ENCODE measurements around the gene SFSWAP.

SFSWAP gene

DNA sequence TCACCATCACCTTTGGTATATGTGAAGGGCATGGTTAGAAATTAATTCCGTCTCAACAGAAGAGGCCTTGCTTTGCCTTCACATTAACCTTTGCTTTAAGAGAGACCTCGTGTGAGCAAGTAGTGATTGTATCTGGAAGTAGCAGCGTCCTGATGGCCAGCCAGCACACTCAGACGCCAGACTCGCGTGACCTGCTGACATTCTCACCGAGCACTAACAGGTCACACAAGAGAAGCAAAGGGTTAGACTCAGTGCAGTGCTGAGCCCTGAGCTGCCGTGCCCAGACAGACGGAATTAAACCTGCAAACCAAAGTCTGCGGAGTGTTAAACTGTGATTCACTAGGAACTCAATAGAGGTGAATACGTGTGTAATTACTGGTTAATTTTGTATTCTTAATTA lies 77.2 kb downstream of the SFSWAP start:
- ATAC-seq: no peak
- TF ChIP-seq ZC3H10 (CRISPR knock-in tag; IDR thresholded peaks at IDR 0.05): no peak
- TF ChIP-seq ISL1 (CRISPR knock-in tag; IDR thresholded peaks at IDR 0.05): no peak
- TF ChIP-seq, protein P1, sequence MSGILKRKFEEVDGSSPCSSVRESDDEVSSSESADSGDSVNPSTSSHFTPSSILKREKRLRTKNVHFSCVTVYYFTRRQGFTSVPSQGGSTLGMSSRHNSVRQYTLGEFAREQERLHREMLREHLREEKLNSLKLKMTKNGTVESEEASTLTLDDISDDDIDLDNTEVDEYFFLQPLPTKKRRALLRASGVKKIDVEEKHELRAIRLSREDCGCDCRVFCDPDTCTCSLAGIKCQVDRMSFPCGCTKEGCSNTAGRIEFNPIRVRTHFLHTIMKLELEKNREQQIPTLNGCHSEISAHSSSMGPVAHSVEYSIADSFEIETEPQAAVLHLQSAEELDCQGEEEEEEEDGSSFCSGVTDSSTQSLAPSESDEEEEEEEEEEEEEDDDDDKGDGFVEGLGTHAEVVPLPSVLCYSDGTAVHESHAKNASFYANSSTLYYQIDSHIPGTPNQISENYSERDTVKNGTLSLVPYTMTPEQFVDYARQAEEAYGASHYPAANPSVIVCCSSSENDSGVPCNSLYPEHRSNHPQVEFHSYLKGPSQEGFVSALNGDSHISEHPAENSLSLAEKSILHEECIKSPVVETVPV (CRISPR knock-in tag; IDR thresholded peaks at IDR 0.05): no peak
- TF ChIP-seq ESRRG (CRISPR knock-in tag; IDR thresholded peaks at IDR 0.05): no peak
- no peak for TF ChIP-seq BACH2 (CRISPR knock-in tag; IDR thresholded peaks at IDR 0.05; ENCODE audit: borderline replicate concordance)
- TF ChIP-seq ZNF70 (CRISPR knock-in tag; IDR thresholded peaks at IDR 0.05): no peak
- no peak for TF ChIP-seq TCF4 (CRISPR knock-in tag; IDR thresholded peaks at IDR 0.05; ENCODE audit: borderline replicate concordance)
- no peak for TF ChIP-seq RARB (CRISPR knock-in tag; IDR thresholded peaks at IDR 0.05)
- no peak for TF ChIP-seq PPARA (CRISPR knock-in tag; IDR thresholded peaks at IDR 0.05; ENCODE audit: borderline replicate concordance)
- TF ChIP-seq, protein P2, sequence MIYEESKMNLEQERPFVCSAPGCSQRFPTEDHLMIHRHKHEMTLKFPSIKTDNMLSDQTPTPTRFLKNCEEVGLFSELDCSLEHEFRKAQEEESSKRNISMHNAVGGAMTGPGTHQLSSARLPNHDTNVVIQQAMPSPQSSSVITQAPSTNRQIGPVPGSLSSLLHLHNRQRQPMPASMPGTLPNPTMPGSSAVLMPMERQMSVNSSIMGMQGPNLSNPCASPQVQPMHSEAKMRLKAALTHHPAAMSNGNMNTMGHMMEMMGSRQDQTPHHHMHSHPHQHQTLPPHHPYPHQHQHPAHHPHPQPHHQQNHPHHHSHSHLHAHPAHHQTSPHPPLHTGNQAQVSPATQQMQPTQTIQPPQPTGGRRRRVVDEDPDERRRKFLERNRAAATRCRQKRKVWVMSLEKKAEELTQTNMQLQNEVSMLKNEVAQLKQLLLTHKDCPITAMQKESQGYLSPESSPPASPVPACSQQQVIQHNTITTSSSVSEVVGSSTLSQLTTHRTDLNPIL (CRISPR knock-in tag; IDR thresholded peaks at IDR 0.05; ENCODE audit: low read depth): no peak
- no peak for TF ChIP-seq ARNTL (CRISPR knock-in tag; IDR thresholded peaks at IDR 0.05; ENCODE audit: borderline replicate concordance, low read depth)

DNA sequence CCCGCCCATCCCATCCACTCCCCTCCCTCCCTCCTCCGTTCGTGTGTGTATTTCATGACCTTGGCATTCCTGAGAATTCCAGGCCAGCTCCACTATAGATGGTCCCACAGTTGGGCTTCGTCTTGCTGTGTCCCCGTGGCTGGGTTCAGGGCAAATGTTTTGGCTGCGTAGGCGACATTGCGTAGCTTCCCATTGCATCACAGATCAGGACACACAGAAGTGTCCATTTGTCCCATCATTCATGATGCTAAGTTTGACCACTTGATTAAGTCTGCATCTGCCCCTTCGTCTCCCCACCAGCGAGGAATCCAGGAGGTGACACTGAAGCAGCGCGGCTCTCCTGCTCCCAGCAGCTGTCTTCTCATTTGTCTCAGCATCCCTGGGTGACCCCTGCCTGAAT lies 78.7 kb downstream of the SFSWAP start:
- TF ChIP-seq ARNTL (CRISPR knock-in tag; IDR thresholded peaks at IDR 0.05; ENCODE audit: borderline replicate concordance, low read depth) (no peak), SNAI2 (CRISPR knock-in tag; IDR thresholded peaks at IDR 0.05) (no peak), TOX (CRISPR knock-in tag; IDR thresholded peaks at IDR 0.05; ENCODE audit: borderline replicate concordance) (no peak), ZNF565 (CRISPR knock-in tag; conservative IDR thresholded peaks at IDR 0.05; ENCODE audit: low read depth) (no peak), OSR1 (CRISPR knock-in tag; IDR thresholded peaks at IDR 0.05) (no peak), ISL1 (CRISPR knock-in tag; IDR thresholded peaks at IDR 0.05) (no peak), PPARA (CRISPR knock-in tag; IDR thresholded peaks at IDR 0.05; ENCODE audit: borderline replicate concordance) (no peak), ZNF8 (CRISPR knock-in tag; IDR thresholded peaks at IDR 0.05) (no peak), ZNF70 (CRISPR knock-in tag; IDR thresholded peaks at IDR 0.05) (no peak), ZFP3 (CRISPR knock-in tag; IDR thresholded peaks at IDR 0.05) (no peak), CSDC2 (CRISPR knock-in tag; IDR thresholded peaks at IDR 0.05) (no peak), TCF4 (CRISPR knock-in tag; IDR thresholded peaks at IDR 0.05; ENCODE audit: borderline replicate concordance) (no peak), ZC3H10 (CRISPR knock-in tag; IDR thresholded peaks at IDR 0.05) (no peak), RARB (CRISPR knock-in tag; IDR thresholded peaks at IDR 0.05) (no peak), ESRRG (CRISPR knock-in tag; IDR thresholded peaks at IDR 0.05) (no peak), GLIS3 (CRISPR knock-in tag; IDR thresholded peaks at IDR 0.05) (no peak)
- TF ChIP-seq, protein P1 (CRISPR knock-in tag; IDR thresholded peaks at IDR 0.05): no peak
- TF ChIP-seq, protein P2 (CRISPR knock-in tag; IDR thresholded peaks at IDR 0.05; ENCODE audit: low read depth): no peak
- TF ChIP-seq, protein P3, sequence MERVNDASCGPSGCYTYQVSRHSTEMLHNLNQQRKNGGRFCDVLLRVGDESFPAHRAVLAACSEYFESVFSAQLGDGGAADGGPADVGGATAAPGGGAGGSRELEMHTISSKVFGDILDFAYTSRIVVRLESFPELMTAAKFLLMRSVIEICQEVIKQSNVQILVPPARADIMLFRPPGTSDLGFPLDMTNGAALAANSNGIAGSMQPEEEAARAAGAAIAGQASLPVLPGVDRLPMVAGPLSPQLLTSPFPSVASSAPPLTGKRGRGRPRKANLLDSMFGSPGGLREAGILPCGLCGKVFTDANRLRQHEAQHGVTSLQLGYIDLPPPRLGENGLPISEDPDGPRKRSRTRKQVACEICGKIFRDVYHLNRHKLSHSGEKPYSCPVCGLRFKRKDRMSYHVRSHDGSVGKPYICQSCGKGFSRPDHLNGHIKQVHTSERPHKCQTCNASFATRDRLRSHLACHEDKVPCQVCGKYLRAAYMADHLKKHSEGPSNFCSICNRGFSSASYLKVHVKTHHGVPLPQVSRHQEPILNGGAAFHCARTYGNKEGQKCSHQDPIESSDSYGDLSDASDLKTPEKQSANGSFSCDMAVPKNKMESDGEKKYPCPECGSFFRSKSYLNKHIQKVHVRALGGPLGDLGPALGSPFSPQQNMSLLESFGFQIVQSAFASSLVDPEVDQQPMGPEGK (CRISPR knock-in tag; IDR thresholded peaks at IDR 0.05; ENCODE audit: borderline replicate concordance): no peak
- ATAC-seq: no peak

DNA sequence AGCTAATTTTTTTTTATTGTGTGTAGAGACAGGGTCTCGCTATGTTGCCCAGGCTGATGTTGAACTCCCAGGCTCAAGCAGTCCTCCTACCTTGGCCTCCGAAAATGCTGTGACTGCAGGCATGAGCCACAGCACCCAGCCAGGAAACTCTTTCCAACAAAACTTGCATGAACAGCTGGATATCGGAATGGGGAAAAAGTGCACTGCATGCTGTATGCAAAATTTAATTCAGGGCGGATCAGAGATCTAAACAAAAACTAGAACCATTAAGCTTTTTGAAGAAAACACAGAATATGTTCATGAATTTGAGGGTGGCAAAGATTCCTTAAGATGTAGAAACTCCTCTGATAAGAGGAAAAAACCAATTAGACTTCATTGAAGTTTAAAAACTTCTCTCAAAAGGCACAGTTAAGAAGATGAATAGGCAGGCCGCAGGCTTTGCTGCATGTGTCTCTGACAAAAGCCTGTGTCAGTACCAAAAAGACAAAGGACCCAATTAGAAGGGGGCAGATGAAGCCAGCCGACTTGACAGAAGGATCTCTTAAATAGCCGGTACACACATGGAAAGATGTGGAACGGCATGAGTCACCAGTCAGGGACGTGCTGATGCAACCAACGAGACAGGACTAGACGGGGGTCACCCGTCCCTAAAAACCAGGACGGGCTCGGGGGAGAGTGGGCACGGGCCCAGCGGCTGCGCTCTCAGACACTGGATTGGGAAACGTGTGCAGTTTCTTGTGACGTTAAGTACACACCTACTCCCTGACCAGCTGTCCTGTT lies 82.5 kb downstream of the SFSWAP start:
- no peak for ATAC-seq
- no peak for TF ChIP-seq ZFP30 (CRISPR knock-in tag; IDR thresholded peaks at IDR 0.05)
- TF ChIP-seq, protein P2 (CRISPR knock-in tag; IDR thresholded peaks at IDR 0.05; ENCODE audit: low read depth): no peak
- TF ChIP-seq ZC3H10 (CRISPR knock-in tag; IDR thresholded peaks at IDR 0.05): no peak
- TF ChIP-seq, protein P4, sequence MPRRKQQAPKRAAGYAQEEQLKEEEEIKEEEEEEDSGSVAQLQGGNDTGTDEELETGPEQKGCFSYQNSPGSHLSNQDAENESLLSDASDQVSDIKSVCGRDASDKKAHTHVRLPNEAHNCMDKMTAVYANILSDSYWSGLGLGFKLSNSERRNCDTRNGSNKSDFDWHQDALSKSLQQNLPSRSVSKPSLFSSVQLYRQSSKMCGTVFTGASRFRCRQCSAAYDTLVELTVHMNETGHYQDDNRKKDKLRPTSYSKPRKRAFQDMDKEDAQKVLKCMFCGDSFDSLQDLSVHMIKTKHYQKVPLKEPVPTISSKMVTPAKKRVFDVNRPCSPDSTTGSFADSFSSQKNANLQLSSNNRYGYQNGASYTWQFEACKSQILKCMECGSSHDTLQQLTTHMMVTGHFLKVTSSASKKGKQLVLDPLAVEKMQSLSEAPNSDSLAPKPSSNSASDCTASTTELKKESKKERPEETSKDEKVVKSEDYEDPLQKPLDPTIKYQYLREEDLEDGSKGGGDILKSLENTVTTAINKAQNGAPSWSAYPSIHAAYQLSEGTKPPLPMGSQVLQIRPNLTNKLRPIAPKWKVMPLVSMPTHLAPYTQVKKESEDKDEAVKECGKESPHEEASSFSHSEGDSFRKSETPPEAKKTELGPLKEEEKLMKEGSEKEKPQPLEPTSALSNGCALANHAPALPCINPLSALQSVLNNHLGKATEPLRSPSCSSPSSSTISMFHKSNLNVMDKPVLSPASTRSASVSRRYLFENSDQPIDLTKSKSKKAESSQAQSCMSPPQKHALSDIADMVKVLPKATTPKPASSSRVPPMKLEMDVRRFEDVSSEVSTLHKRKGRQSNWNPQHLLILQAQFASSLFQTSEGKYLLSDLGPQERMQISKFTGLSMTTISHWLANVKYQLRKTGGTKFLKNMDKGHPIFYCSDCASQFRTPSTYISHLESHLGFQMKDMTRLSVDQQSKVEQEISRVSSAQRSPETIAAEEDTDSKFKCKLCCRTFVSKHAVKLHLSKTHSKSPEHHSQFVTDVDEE (CRISPR knock-in tag; IDR thresholded peaks at IDR 0.05): no peak
- TF ChIP-seq ZNF8 (CRISPR knock-in tag; IDR thresholded peaks at IDR 0.05): no peak
- TF ChIP-seq BACH2 (CRISPR knock-in tag; IDR thresholded peaks at IDR 0.05; ENCODE audit: borderline replicate concordance): no peak
- TF ChIP-seq GLIS3 (CRISPR knock-in tag; IDR thresholded peaks at IDR 0.05): no peak
- TF ChIP-seq, protein P1 (CRISPR knock-in tag; IDR thresholded peaks at IDR 0.05): no peak
- TF ChIP-seq RARB (CRISPR knock-in tag; IDR thresholded peaks at IDR 0.05): no peak

All from SK-N-SH treated with all-trans-retinoic acid at 6 μM for 48 hours (cell line).